NCI-H187 treated with DMSO at 0.1 percent for 48 hours (cell line): Measurements from ENCODE around the gene SLC37A1.
"Not testable (repeated sequence)": the region's sequence is repeated elsewhere in the genome, so short reads cannot be mapped to it uniquely, and the experiment has no call there.

ENCODE experiments used
- DNase-seq: peaks from one replicate; lab custom pipeline; 2025; lab: John Stamatoyannopoulos, UW

SLC37A1 gene

DNA sequence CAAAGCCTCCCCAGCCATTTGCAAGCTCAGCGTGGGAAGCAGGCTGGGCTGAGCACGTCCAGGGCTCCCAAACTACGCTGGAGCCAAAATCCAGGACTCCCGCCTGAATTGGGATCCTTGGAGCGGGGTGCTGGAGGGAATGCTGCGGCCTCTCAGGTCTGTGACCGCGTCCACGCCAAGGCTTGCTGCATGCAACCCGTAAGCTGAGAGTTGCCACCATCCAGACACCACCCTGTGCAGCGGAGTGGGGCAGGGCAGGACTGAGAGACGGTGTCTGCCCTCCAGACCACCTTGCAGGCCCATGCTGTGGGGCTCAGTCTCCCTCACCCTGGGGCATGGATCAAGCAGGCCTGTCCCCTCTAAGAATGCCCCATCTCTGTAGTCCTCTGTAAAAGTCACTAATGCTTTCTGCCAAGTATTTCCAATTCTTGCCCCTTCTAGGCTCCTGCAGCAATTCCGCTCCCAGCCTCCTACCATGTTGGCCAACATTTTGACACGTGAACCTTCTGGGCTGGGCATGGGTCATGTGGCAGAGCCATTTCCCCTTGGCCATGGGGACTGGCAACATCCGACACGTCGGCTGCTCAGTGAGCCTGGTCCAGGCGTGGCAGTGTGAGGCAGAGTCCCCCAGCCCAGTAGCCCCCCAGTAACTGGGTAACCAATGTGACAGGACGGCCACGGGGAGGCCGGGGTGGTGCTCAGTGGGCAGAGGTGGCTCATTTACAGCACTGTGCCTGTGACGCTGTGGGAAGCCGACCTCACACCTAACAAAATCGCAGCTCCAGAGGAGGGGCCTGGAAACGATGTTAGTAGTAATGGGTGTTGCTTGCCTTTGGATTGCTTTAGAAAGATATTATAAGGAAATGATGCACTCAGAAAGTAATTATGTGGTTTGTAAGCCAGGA lies 81.9 kb downstream of the SLC37A1 start:
- DNase-seq = no peak

DNA sequence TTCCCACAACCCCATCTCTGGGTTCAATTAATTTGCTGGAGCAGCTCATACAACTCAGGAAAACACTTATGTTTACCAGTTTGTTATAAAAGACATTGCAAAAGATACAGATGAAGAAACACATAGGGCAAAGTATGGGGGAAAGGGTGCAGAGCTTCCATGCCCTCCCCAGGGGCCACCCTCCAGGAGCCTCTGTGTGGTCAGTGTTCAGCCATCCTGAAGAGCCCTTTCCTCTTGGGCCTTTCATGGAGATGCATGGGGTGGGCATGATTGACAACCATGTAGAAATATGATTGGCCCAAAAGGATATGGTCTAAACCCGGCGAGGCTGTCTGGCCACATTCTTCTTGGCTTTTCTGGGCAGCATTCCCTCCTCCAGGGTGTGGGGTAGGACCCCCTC lies 83.0 kb downstream of the SLC37A1 start:
- DNase-seq = no peak

DNA sequence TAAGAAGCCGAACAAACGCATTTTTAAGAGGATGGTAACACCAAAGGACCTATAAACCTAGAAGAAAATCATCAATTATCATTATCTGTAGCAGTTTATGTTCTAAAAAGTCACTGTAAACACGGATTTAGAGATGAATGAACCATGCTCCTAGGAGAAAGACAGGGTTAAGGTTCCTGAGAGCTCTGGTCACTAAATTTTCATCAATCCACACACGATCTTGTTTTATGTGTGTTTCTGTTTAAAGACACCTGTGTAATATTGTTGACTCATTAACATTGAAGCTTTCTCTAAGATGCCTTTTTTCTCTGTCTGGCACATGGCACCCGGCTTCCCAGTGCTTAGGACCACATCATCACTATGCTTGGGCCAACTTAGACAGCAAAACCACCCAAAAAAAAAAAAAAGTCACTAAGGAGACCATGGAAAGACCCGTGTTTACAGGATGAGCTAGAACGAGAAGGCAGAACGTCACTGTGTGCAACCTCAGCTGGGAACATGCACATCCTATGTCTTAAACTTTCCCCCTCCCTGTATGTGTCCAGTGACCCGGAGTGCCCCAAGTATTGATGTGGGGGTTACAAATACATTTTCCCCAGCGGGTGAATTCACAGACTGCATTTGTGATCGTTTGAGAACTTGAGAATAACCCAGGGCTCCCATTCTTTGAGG lies 84.0 kb downstream of the SLC37A1 start:
- no peak for DNase-seq

DNA sequence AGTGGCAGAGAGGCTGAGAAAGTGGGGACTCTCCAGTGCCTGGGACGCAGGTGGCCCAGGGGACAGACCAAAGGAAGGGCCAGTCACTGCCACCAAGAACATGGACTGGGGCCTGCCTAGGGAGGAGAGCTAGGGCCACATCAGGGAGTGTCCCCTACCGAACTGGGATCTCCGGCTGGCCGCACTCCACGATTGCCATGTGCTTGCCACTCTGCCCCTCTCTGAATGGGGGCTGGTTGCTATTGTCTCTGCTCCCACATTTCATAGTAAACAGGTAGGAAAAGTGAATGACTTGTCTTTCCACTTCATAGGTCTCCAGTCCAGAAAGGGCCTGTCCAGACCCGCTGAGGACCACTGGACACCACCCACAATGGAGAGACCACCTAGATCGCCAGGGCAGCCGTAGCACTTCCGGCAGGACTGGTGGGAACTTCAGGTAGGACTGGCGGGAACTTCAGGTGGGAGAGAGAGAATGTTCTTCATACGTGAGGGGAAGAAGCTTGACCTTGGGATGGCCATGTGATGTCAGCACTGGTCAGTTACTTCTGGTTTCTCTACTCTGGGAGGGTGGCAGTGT lies 84.6 kb downstream of the SLC37A1 start:
- no peak for DNase-seq

DNA sequence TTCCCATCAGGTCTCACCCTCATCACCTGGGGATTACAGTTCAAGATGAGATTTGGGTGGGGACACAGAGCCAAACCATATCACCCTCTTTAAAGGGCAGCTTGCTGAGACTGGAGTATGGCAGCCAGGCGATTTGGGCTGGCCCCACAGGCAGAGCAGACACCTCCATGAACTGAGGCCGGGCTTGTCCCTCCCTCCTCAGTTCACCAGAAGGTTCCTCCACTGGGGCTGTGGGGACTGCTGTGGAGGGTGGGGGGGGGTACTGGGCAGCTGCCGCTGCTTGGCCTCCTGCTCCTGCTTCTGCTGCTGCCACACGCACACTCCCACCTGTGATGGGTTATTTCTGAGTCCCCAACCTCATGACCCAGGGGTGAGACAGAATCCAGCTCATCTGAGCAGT lies 85.8 kb downstream of the SLC37A1 start:
- no peak for DNase-seq

DNA sequence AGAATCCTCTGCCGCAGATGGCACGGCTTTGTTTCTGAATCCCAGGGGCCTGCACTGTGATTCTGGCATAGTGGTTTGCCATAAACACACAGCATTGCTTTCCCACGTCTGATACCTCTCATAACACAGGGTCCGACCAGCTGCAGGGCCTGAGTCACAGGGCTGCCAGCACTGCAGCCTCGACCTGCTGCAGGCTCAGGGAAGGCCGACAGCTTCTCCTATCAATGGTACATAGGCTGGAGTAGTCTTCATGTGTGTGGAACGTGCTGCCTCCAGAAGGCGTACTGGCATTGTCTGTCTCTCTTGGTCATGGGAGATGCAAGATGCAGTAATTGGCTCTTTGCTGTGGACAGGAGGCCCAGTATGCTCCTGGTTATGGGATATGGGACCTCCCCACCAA lies 86.3 kb downstream of the SLC37A1 start:
- no peak for DNase-seq

DNA sequence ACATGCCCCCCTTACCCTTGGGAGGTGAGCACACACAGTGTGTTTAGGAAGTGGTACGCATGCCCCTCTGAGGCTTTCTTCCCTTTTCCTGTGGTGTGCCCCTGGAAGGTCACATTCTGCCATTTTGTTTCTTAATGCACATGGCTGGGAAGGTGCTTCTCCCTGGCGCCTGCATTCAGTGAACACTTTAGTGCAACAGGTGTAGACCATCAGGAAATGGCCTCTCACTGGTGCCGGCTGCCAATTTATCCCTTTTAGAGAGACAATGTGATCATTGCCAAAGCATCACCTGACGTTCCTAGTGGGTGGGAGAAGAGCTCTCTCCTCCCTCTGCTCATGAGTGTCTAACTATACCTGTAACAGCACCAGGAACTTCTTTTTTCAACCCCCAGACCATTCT lies 88.0 kb downstream of the SLC37A1 start:
- DNase-seq = no peak

DNA sequence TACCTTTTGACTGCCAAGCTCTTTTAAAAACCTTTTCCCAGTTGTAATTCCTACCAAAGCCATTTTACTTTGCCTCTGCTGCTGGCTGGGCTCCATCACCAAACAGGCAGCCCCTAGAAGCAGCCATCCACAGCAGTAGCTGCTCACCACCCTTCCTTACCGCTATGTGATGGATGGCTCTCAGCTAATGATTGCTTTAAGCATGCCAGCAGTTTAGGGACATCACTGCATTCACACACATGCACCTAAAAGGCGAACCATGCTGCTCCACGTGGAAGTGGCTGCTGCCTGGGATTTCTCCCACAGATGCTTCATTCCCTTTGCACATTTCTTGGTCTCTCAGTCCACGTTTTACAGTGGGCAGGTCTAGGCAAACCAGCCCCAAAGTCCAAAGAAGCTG lies 93.5 kb downstream of the SLC37A1 start:
- no peak for DNase-seq

DNA sequence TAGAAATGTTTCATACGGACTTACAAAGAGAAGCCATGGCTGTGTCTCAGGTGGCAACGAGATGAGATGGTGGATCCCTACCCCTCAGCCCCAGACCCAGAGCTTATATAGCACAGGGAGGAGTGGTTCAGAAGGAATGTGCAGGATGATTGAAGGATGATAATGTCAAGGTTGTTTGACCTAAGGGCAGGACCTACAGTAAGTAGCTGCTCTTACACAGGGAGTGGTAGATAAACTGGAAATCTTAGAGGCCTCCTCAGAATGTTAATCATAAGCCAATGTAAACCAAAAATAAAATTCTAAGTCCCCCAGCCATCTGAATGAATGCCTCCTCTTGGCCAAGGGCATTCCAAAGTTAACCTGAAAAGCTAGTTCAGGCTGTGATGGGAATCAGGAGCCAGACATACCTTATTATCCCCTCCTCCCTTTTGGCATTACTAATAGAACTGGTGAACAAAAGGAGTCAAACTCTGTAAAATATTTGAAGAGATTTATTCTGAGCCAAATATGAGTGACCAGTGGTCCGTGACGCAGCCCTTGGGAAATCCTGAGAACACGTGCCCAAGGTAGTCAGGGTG lies 94.0 kb downstream of the SLC37A1 start:
- DNase-seq = no peak

DNA sequence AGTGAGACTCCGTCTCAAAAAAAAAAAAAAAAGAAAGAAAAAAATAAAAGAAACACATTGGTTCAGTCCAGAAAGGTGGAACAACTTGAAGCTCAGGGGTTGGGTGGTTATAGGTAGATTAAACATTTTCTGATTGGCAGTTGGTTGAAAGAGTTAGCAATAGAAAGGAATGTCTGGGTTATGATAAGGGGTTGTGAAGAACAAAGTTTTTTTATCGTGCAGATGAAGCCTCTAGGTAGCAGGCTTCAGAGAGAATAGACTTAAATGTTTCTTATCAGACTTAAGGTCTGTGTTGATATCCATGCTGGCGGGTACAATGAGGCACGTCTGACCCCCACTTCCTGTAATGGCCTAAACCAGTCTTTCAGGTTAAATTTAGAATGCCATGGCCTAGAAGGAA lies 94.8 kb downstream of the SLC37A1 start:
- no peak for DNase-seq

DNA sequence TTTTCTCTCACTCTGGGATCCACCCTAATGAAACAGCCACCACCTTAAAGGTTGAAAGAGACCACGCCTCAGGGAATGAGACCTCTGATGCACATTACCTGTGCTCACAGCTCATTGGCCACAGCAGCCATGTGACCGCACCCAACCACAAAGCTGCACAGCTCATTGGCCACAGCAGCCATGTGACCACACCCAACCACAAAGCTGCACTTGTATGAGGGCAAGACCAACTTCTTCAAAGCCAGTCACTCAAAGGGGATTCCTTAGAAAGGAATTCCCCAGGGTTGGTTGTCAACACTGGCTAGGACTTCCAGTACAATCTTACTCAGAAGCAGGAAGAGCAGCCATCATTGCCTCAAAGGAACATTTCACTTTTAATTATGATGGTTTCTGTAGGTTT lies 96.2 kb downstream of the SLC37A1 start:
- no peak for DNase-seq

DNA sequence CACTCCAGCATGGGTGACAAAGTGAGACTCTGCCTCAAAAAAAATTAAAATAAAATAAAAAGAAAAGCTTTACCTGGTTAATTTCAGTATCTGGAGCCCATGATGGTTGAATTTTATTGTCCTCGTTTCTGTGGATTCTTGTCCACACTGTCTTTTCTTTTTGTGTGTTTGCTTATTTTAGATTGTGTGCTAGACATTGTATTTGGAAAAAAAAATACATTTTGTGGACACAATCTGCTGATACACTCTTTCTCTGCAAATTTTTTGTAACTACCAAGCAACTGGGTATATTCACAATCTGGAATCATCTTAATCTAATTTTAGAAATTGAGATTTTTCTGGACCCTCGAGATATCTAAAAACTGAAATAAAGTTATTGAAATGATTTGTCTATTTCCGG lies 98.2 kb downstream of the SLC37A1 start:
- DNase-seq = no peak

DNA sequence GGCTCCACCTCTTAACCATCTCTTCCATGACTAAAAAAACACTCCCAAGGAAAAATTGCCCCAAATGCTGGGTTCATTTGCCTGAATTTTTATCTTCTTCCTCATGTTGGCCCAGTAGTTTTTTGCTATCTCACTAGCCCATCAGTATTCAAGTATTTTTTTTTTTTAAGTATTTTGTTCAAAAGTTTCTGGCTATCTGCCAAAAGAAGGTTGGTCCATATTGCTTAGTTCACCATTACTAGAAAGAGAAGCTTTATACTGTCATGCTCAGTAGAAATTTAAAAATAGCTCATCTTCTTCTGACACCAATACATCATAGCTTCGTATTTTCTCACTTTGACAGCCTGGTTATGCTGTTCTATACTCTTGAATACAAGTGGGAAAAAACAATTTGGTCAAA lies 98.7 kb downstream of the SLC37A1 start:
- no peak for DNase-seq

DNA sequence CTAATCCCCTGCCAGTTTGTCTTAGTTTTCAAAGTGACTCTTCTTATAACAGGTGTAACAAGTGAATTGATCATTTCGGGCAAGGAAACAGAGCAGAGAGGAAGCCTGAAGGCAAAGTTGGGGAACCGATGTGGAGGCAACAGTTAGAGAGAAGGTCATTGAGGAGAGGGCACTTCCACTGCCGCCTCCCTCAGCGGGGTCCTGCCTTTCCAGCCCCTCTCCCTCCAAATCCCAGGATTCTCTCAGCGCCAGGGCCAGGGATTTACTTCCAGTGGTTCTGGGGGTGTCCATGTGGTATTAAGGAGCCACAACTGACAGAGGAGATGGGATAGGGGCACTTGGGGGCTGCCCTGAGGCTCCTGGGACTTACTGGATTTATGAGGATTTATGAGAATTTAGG lies 100.1 kb downstream of the SLC37A1 start:
- no peak for DNase-seq

DNA sequence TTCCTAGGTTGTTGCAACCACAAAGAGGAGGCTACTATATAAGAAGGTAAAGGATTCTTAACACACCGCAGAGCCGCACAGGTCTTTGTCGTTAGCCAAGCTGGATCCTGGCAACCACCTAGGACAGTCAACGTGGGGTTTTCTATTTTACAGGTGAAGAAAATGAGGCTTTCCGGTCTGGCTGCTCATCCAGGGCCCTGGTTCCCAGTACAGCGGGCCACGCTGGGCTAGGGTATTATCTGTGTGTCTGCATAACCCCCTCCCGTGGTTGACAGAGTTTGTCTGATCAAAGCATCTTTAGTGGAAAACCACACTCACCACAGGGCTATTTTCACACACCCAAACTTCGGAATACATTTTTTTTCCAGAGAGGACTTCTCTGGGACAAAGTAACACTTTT lies 100.7 kb downstream of the SLC37A1 start:
- DNase-seq = no peak

DNA sequence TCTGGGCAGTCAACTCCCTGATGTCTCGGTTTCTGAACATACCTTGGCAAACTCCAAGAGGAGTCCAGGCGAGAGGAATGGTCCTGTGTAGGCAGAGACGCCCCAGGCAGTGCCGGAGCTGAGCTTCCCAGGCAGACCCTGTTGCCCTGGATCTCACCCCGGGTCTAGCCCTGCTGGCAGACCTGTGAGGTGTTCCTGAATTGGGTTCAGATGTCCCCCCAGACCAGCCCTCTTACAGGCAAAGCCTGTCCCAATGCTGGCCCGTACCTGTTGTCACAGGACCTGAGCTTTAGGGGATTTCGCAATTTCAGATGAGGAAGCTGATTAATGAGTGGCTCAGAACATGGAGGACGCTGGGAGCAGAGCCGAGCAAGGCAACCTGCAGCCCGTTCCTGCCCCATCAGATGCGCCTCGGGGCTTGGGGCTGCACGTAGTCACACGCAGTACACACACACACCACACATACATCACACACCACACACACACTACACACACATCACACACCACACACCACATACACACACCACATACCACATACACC lies 101.2 kb downstream of the SLC37A1 start:
- no peak for DNase-seq

DNA sequence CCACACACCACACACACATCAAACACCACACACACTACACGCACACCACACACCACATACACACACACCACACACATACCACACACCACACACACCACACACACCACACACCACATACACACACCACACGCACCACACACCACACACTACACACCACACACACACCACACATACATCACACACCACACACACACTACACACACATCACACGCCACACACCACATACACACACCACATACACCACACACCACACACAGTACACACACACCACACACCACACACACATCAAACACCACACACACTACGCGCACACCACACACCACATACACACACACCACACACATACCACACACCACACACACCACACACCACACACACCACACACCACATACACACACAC lies 101.7 kb downstream of the SLC37A1 start:
- not testable (repeated sequence) for DNase-seq

DNA sequence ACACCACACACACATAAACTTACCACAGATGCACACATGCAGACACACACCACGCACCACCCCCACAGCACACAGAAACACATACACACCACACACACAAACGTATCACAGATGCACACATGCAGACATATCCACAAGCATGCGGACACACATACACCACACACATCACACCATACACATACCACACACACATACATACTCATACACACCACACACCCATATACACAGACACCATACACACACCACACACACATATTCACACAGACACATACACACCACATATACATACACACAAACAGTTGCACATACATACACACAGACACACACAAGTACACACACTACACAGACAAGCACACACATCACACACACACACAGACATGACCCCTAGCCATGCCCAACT lies 102.3 kb downstream of the SLC37A1 start:
- no peak for DNase-seq

DNA sequence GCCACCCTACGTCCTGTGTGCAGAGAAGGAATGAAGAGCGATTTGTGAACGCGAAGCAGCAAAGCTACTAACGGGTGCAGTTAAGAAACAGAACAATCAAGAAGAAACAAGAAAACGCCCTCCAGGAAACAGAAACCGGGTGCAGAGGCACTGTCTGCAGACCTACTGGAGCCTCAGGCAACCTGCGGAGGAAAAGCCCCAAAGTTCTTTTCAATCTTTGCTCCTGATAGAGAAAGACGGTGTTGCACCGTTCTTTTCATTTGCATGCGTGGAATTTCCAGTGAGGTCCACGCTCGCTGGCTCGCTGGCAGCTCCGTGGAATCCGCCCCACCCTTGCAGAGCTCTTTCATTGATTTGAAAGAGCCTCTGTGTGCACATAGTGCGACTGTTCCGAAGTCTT lies 102.8 kb downstream of the SLC37A1 start:
- no peak for DNase-seq

DNA sequence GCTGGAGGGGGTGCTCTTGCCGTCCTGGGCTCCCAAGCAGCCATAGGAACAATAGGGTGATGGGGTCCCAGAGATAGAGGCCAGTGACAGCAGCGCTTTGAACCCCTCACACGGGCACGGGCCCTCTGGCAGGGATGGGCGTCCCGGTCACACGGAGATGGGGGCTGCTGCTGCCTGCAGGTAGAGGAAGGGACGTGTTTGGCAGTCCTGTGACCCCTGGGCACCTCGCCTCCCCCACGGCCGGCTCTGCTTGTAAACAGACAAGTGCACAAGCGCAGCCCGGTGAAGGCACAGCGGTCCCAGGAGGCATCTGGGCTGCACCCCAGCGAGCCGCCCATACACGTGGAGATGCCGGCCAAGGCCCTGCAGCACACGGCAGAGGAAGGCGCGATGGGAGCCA lies 103.3 kb downstream of the SLC37A1 start:
- no peak for DNase-seq

DNA sequence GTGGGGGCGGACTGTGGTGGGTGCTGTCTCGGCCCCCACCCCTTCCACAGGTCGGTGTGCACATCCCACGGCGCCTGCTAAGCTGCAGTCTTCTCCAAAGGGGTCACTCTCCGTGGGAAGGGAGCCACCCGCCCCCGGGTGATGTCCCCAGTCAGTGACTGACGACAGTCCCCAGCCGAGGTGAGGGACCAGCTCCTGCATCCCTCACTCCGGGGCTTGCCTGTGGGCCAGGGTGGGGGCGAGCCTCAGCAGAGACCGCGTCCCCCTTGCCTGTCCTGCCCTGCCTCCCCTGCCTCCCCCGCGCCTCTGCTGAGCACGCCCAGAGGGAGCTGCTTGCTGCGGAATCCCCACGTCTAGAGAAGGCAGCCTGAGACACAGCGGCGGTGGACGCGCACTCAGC lies 103.8 kb downstream of the SLC37A1 start:
- no peak for DNase-seq

DNA sequence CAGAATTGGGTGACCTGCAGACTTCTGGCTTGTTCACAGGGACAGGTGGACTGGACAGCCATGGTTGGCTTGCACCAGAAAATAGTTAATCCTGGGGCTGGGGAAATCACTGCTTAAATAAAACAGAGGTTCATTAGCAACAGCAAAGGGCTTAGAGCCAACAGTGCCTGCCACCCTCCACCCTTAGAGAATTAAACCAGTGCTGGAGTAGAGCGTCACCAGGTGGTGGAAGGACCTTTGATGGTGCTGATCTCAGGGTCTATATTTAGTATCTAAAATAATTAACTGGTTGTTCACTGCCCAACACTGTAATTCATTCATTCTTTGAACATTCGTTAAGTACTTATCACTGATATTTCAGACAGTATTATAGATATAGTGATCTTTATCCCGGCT lies 105.1 kb downstream of the SLC37A1 start:
- DNase-seq = no peak

DNA sequence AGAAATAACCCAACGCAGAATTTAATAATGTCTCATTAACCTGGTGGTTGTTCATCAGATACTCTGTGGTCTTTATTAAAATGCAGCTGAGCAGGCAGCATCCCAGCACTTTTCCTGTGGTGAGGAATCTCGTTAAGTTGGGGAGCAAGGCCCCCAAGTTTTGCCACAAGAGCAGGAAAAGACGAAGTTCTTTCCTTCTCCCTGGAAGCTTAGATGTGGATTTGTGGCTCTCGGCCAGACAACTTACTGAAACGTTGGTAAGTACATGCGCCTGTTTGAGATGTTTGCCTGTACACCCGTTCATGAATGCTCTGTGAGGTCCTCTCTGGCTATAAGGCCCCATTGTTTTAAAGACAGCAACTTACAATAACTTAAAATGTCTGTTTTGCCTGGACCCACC lies 105.5 kb downstream of the SLC37A1 start:
- no peak for DNase-seq
